CD4-positive, CD25-positive, alpha-beta regulatory T cell (primary cell): ENCODE measurements around the gene TM9SF1. TPM values are rescaled to one million over a fixed set of nuclear protein-coding genes. Genes with fewer than 3 reads are reported as not detected.

Source experiments
- ATAC-seq, 2 donors: fragments of 150-1000 bp; cut with Tn5 transposase; one replicate each; pipeline ENCODE4 v1.10.0; 2021; ENCODE audit warnings: low read depth in 2 of 2, moderate number of reproducible peaks in 2 of 2, moderate library complexity in 1 of 2
- DNase-seq, 3 donors: peaks; one replicate each; pipeline versions ENCODE4 v3.0.0 to v3.0.0-alpha.2; 2012 to 2022; ENCODE audit warnings: mixed read lengths in 1 of 3
- H3K27ac ChIP-seq: one replicate; pipeline ENCODE4 v1.7.0; 2013; ENCODE audit warnings: mild to moderate bottlenecking, low read length; ENCODE audit not compliant: insufficient read depth, poor library complexity, severe bottlenecking
- H3K27me3 ChIP-seq: one replicate; pipeline ENCODE4 v1.7.0; 2013; ENCODE audit warnings: low read length; ENCODE audit not compliant: control insufficient read depth, insufficient read depth
- H3K36me3 ChIP-seq: one replicate; pipeline ENCODE4 v1.7.0; 2013; ENCODE audit warnings: mild to moderate bottlenecking, low read length, moderate library complexity; ENCODE audit not compliant: control insufficient read depth, insufficient read depth
- H3K4me1 ChIP-seq: 2 replicates; pipeline ENCODE4 v1.7.0; 2013; ENCODE audit warnings: mild to moderate bottlenecking, low read length; ENCODE audit not compliant: insufficient read depth, control insufficient read depth, poor library complexity, severe bottlenecking
- H3K4me3 ChIP-seq: one replicate; pipeline ENCODE4 v1.7.0; 2013; ENCODE audit warnings: low read depth, mild to moderate bottlenecking, low read length, moderate library complexity
- H3K9me3 ChIP-seq, 2 experiments: 1 replicate in 1 of 2; 2 replicates in 1 of 2; pipeline ENCODE4 v1.7.0; 2013; ENCODE audit warnings: low read length in 2 of 2, mild to moderate bottlenecking in 1 of 2, moderate library complexity in 1 of 2; ENCODE audit not compliant: control insufficient read depth in 2 of 2
- H3K27ac Mint-ChIP-seq, 3 donors: one replicate each; pipeline ENCODE4 v1.8.0; 2020 to 2022; ENCODE audit warnings: mild to moderate bottlenecking in 3 of 3, mixed read lengths in 3 of 3, moderate library complexity in 2 of 3
- H3K27me3 Mint-ChIP-seq: one replicate; pipeline ENCODE4 v1.8.0; 2022; ENCODE audit warnings: mild to moderate bottlenecking, mixed read lengths
- H3K36me3 Mint-ChIP-seq: one replicate; pipeline ENCODE4 v1.8.0; 2020; ENCODE audit warnings: mixed read lengths
- H3K4me1 Mint-ChIP-seq, 4 donors: one replicate each; pipeline ENCODE4 v1.8.0; 2020 to 2022; ENCODE audit warnings: mixed read lengths in 4 of 4, mild to moderate bottlenecking in 1 of 4
- H3K4me3 Mint-ChIP-seq, 4 donors: one replicate each; pipeline ENCODE4 v1.8.0; 2020 to 2022; ENCODE audit warnings: mild to moderate bottlenecking in 4 of 4, mixed read lengths in 4 of 4, moderate library complexity in 3 of 4
- H3K9me3 Mint-ChIP-seq, 7 donors: one replicate each; pipeline ENCODE4 v1.8.0; 2020 to 2022; ENCODE audit warnings: mixed read lengths in 7 of 7, mild to moderate bottlenecking in 3 of 7, moderate library complexity in 2 of 7
- polyA plus RNA-seq, 4 donors: library from polyadenylated mRNA; unstranded; fragments of 300-500 nt; fragmentation: Illumina TruSeq; gene quantifications; one replicate each; pipeline ENCODE4 v1.2.3, GENCODE V29; 2021
- total RNA-seq: library from RNA; stranded (reverse); gene quantifications from one replicate; pipeline ENCODE4 v1.2.3, GENCODE V29; 2022

TM9SF1 gene
- total and polyA plus RNA-seq, 5 donors from 2014 or later = 20.0 to 42.3 (median 39.3) TPM

- Histone ChIP-seq H3K4me1 (no peaks in the 10 kb centered on the region), H3K36me3 (peaks cover 44% of the 10 kb centered on the region), H3K27me3 (no peaks in the 10 kb centered on the region), H3K9me3 (no peaks in the 10 kb centered on the region), H3K27ac (no peak overlapping the region), H3K4me3 (no peak overlapping the region)
- H3K27me3 Mint-ChIP-seq = no peaks in the 10 kb centered on the region
- H3K4me3 Mint-ChIP-seq = no peak overlapping the region
- ATAC-seq (no peak), DNase-seq (no peak)
- H3K36me3 Mint-ChIP-seq = peaks cover 21% of the 10 kb centered on the region
- peaks cover 0 to 14% (median 8%) of the 10 kb centered on the region in 4 donors for H3K4me1 Mint-ChIP-seq
- H3K27ac Mint-ChIP-seq = no peak overlapping the region
- no peaks in the 10 kb centered on the region for H3K9me3 Mint-ChIP-seq
Observed at GRCh38 chr14:24178399-24179178, 16.7 kb downstream of the TM9SF1 start.

DNA sequence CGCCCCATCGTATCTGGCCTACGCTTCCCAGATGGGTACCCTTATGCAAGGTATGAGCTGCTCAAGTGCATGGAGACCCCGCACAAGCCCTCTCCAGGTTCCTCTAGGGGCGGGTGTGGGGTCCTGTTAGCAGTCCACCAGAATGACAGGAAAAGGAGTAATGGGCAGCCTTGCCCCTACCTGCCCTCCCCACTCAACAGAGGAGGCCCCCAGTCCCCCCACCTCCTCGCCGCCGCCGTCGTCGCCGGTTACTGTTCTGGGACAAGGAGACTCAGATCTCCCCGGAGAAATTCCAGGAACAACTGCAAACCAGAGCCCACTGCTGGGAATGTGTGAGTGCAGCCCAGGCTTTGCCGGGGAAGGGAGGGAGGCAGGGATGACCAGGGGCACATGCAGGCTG lies 17.4 kb downstream of the TM9SF1 start:
- H3K27ac Mint-ChIP-seq = peak overlapping the region in 2 of 3 donors; percentile 48 to 51
- no peaks in the 10 kb centered on the region for H3K27me3 Mint-ChIP-seq
- H3K27ac ChIP-seq = no peak overlapping the region
- H3K4me1 ChIP-seq = no peaks in the 10 kb centered on the region
- H3K36me3 ChIP-seq = peaks cover 40% of the 10 kb centered on the region
- ATAC-seq (no peak), DNase-seq (no peak)
- no peaks in the 10 kb centered on the region for H3K9me3 ChIP-seq
- H3K36me3 Mint-ChIP-seq = peaks cover 21% of the 10 kb centered on the region
- H3K4me1 Mint-ChIP-seq = peaks cover 0 to 21% (median 10%) of the 10 kb centered on the region in 4 donors
- H3K27me3 ChIP-seq = no peaks in the 10 kb centered on the region
- no peak overlapping the region for H3K4me3 ChIP-seq
- H3K9me3 Mint-ChIP-seq = no peaks in the 10 kb centered on the region
- no peak overlapping the region for H3K4me3 Mint-ChIP-seq

- peak overlapping the region in 2 of 3 donors; percentile 48 to 51 for H3K27ac Mint-ChIP-seq
- Histone ChIP-seq H3K36me3 (peaks cover 40% of the 10 kb centered on the region), H3K4me3 (no peak overlapping the region), H3K4me1 (no peaks in the 10 kb centered on the region), H3K9me3 (no peaks in the 10 kb centered on the region), H3K27ac (no peak overlapping the region), H3K27me3 (no peaks in the 10 kb centered on the region)
- H3K9me3 Mint-ChIP-seq = no peaks in the 10 kb centered on the region
- H3K4me1 Mint-ChIP-seq = peaks cover 0 to 27% (median 9%) of the 10 kb centered on the region in 4 donors
- no peak overlapping the region for H3K4me3 Mint-ChIP-seq
- no peaks in the 10 kb centered on the region for H3K27me3 Mint-ChIP-seq
- ATAC-seq = no peak
- peaks cover 17% of the 10 kb centered on the region for H3K36me3 Mint-ChIP-seq
- no peak for DNase-seq
Observed at GRCh38 chr14:24177041-24177825, 18.0 kb downstream of the TM9SF1 start.

DNA sequence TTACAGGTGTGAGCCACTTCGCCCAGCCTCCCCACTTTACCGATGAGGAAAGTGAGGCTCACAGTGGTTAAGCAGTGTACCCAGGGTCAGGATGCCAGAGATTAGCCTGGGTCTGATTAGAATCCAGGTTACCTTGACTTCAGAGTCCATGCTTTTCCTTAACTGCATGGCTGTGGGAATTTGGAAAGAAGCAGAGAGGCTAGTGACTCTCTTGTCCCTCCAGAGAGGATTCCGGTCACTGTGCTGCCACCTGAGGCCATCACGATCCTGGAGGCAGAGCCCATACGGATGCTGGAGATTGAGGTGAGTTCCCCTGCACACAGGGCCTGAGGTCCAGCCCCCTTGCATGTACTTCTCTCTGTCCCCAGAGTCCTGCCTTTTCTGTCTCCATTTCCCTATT lies 18.6 kb downstream of the TM9SF1 start:
- Histone ChIP-seq H3K9me3 (no peaks in the 10 kb centered on the region), H3K27me3 (no peaks in the 10 kb centered on the region), H3K4me1 (peaks cover 6% of the 10 kb centered on the region), H3K4me3 (no peak overlapping the region), H3K27ac (no peak overlapping the region), H3K36me3 (peaks cover 40% of the 10 kb centered on the region)
- H3K4me1 Mint-ChIP-seq = peaks cover 0 to 32% (median 9%) of the 10 kb centered on the region in 4 donors
- H3K4me3 Mint-ChIP-seq = no peak overlapping the region
- DNase-seq = no peak
- no peak for ATAC-seq
- H3K27ac Mint-ChIP-seq = no peak overlapping the region
- peaks cover 17% of the 10 kb centered on the region for H3K36me3 Mint-ChIP-seq
- no peaks in the 10 kb centered on the region for H3K9me3 Mint-ChIP-seq
- H3K27me3 Mint-ChIP-seq = peaks cover 2% of the 10 kb centered on the region

DNA sequence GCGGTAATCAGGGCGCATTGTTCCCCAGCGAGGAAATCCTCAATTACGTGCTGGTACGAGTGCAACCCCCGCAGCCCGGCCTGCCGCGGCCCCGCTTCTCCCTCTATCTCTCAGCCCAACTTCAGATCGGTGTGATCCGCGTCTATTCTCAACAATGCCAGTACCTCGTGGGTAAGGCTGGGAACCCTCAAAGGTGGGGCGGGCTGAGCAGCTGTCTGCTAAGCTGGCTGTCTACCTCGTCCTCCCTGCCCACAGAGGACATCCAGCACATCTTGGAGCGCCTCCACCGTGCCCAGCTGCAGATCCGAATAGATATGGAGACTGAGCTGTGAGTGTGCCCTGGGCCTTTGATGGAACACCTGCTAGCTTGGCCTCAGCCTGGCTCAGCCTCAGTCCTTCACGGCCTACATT lies 22.4 kb downstream of the TM9SF1 start:
- Mint-ChIP-seq H3K9me3 (peaks cover 0 to 2% (median 0%) of the 10 kb centered on the region in 7 donors), H3K4me1 (peaks cover 0 to 47% (median 25%) of the 10 kb centered on the region in 4 donors), H3K4me3 (peak overlapping the region; percentile 41 to 82 (median 54)), H3K27me3 (peaks cover 5% of the 10 kb centered on the region), H3K36me3 (peaks cover 18% of the 10 kb centered on the region), H3K27ac (peak overlapping the region in 2 of 3 donors; percentile 56 to 76)
- DNase-seq = peak in 1 of 3 donors; percentile 23
- peaks cover 20% of the 10 kb centered on the region for H3K36me3 ChIP-seq
- ATAC-seq = no peak
- H3K27ac ChIP-seq = no peak overlapping the region
- H3K4me3 ChIP-seq = no peak overlapping the region
- peaks cover 16% of the 10 kb centered on the region for H3K4me1 ChIP-seq
- no peaks in the 10 kb centered on the region for H3K9me3 ChIP-seq
- H3K27me3 ChIP-seq = no peaks in the 10 kb centered on the region

DNA sequence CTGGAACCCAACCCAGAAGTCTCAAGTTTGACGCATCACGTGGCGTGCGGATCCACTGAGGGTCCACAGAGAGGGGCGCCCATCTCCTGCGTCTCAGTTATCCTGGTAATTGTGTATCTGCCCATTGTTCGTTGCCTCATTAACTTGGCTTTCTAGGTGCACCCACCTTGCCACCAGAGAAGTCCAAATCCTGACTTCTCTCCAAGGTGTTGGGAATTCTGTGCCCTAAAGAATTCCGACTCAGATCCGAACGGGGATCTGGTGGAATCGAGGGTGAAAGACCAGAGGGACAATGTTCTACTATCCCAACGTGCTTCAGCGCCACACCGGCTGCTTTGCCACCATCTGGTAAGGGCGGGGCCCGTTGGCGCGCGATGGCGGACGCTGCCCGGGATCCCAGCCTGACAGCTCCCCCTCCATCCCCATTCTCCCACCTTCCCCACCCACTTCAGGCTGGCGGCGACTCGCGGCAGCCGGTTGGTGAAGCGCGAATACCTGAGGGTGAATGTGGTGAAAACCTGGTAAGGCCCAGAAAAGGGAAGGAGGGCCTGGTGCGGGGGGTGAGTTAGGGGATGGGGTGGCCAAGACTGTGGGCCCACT lies 22.9 kb downstream of the TM9SF1 start:
- H3K36me3 Mint-ChIP-seq = peaks cover 22% of the 10 kb centered on the region
- no peaks in the 10 kb centered on the region for H3K9me3 ChIP-seq
- DNase-seq (no peak), ATAC-seq (no peak)
- H3K4me3 ChIP-seq = peak overlapping the region; percentile 26
- H3K27me3 ChIP-seq = no peaks in the 10 kb centered on the region
- peak overlapping the region; percentile 69 to 91 (median 76) for H3K27ac Mint-ChIP-seq
- H3K36me3 ChIP-seq = peaks cover 22% of the 10 kb centered on the region
- H3K27ac ChIP-seq = peak overlapping the region; percentile 65
- peaks cover 5% of the 10 kb centered on the region for H3K27me3 Mint-ChIP-seq
- H3K4me1 ChIP-seq = peaks cover 16% of the 10 kb centered on the region
- H3K4me3 Mint-ChIP-seq = peak overlapping the region; percentile 54 to 93 (median 87)
- H3K9me3 Mint-ChIP-seq = peaks cover 0 to 2% (median 0%) of the 10 kb centered on the region in 7 donors
- H3K4me1 Mint-ChIP-seq = peaks cover 0 to 51% (median 27%) of the 10 kb centered on the region in 4 donors

DNA sequence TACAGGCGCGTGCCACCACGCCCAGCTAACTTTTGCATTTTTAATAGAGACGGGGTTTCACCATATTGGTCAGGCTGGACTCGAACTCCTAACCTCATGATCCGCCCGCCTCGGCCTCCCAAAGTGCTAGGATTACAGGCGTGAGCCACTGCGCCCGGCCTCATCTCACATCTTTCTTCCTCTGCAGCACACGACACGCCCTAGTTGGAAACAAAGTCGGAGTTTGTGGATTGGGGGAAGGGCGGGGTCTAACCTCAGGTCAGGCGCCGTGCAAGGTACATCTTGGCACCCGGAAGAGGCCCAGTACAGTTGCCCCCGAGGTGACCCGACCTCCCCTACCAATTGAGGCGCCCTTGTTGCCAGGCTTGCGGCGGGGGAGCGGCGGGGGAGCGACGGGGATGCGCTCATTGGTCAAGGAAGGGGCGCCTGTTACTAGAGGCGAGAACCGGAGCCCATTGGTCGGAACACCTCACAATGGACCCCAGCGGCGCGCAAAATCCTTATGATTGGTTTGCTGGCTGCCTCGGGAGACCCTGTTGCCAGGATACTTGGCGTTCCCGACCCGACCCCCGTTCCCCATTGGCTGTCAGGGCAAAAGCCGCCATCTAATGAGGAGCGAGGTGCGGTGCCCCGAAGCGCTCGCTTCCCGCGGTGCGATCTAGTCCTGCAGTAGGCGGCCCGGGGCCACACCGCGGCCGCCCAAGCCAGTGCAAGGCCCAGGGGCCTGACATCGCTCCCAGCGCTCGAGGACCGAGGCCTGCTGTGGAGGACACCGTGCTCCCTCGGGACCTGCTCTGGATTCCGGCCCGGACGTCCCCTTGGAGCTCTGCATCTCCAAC lies 23.6 kb downstream of the TM9SF1 start, which contains the start of gene REC8:
Gene REC8 (plus strand): TSS at position 659 of the 839 bp plus-strand sequence. CDS start 473 bp downstream, outside the sequence.
- Mint-ChIP-seq H3K27me3 (peaks cover 5% of the 10 kb centered on the region), H3K9me3 (peaks cover 0 to 2% (median 0%) of the 10 kb centered on the region in 7 donors), H3K4me3 (peak within 1 kb of the TSS; percentile 83 to 96 (median 92)), H3K4me1 (peaks cover 1 to 51% (median 30%) of the 10 kb centered on the region in 4 donors), H3K36me3 (peaks cover 27% of the 10 kb centered on the region), H3K27ac (peak within 1 kb of the TSS; percentile 76 to 91 (median 87))
- ATAC-seq (peak; percentile 74 to 82), DNase-seq (peak; percentile 72 to 84 (median 74))
- Histone ChIP-seq H3K27ac (peak within 1 kb of the TSS; percentile 65), H3K36me3 (peaks cover 18% of the 10 kb centered on the region), H3K4me1 (peaks cover 16% of the 10 kb centered on the region), H3K27me3 (no peaks in the 10 kb centered on the region), H3K4me3 (peak within 1 kb of the TSS; percentile 26), H3K9me3 (no peaks in the 10 kb centered on the region)
